ENCODE measurements around the gene IRAG1.

The IRAG1 gene

DNA sequence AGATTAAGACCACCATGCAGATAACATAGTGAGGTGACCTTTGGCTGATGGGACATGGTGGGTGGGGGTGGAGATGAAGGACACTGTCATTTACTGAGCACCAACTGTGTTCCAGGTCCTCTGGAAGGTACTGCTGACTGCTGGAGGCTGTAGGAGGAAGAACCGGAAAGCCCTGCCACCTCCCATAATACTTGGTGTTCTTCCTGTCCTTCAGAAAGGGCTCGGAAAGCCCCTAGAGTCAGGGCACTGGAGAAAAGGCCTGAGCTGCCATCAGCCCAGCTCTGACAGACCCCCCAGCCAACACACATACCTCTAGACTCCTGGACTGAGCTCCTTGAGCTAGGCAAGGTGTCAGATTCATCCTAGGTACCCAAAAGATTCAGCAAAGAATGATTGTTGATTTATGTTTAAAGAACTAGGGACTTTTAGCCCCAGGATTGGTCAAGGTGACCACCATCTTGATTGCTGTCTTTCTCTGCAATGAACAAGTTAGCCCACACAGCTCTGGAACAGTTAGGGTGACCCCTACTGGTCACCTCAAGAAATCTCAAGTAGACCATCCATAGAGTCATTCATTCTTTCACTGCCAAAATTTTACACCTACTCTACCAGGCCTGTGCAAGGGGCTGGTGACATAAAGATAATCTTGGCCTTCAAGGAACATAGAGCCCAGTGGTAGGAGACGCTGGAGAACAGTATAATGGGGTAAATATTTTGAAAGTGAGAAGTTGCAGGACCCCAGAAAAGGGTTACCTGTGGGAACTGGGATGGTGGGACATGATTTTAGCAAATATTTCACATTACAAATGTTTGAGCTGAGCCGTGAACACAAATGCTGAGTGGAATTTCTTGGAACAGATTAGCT is 39.4 kb downstream of the IRAG1 start:
- Mint-ChIP-seq H3K27ac (peak overlapping the region; percentile 36), H3K27me3 (no peaks in the 10 kb centered on the region), H3K4me3 (no peak overlapping the region), H3K36me3 (no peaks in the 10 kb centered on the region), H3K9me3 (no peaks in the 10 kb centered on the region), H3K4me1 (peaks cover 48% of the 10 kb centered on the region)
- peak; percentile 28 to 40 for DNase-seq (ENCODE audit: low spot score in 2 of 2)
- peak; percentile 73 for ATAC-seq (ENCODE audit: low read depth)

DNA sequence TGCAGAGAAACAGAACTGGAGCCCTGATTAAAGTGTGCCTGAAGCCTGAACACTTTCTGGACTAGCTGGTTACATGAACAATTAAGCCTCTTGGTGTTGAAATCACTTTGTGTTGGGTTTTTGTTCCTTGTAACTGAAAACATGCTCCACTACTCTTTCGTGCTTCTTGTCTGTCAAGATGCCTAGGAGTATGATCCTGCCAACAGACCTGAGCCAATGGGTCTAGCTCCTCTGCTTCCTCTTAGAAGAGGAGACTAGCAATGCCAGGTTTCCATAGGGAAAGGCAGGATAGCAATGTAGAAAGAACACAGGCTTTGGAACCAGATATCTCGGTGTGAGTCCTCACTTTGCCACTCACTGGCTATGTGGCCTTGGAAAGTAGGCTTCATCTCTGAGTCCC is 40.3 kb downstream of the IRAG1 start:
- H3K27me3 Mint-ChIP-seq: no peaks in the 10 kb centered on the region
- H3K27ac Mint-ChIP-seq: no peak overlapping the region
- no peak overlapping the region for H3K4me3 Mint-ChIP-seq
- no peaks in the 10 kb centered on the region for H3K9me3 Mint-ChIP-seq
- DNase-seq (ENCODE audit: low spot score in 2 of 2) (no peak), ATAC-seq (ENCODE audit: low read depth) (no peak)
- no peaks in the 10 kb centered on the region for H3K36me3 Mint-ChIP-seq
- H3K4me1 Mint-ChIP-seq: peaks cover 47% of the 10 kb centered on the region

DNA sequence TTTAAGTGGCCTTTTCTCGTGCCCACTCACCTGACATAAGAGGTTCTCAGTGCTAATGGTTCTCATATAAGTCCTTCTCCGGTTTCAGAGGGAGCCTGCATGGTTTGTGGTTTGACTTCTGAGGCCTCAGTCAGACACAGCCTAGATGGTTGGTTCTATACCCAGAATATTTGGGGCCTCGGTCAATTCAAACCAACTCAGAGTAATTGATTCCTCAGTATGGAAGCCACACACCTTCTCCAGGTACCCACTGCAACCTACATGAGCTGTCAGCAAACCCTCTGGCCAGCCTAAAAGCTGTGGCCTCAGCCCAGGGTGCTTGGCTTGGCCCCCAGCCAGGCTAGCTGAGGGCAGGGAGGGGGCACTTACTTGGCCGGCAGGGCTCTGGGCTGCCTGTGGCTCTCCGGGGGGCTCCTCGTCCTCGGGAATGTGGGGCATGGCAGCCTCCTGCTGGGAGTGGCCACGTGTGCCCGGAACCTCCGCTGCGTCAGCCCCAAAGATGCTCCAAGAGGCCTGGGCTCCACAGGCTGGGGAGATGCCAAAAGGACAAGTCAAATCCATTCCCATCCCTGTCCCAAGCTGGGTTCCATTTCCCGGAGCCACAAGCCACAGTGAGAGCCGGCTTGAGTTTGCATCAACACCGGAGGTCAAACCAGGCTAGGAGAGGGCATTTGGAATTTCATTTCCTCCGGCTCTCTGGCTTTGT is 41.7 kb downstream of the IRAG1 start:
- Mint-ChIP-seq H3K4me1 (peaks cover 50% of the 10 kb centered on the region), H3K27ac (no peak overlapping the region), H3K36me3 (no peaks in the 10 kb centered on the region), H3K4me3 (no peak overlapping the region), H3K9me3 (no peaks in the 10 kb centered on the region), H3K27me3 (no peaks in the 10 kb centered on the region)
- DNase-seq (ENCODE audit: low spot score in 2 of 2): no peak
- no peak for ATAC-seq (ENCODE audit: low read depth)

DNA sequence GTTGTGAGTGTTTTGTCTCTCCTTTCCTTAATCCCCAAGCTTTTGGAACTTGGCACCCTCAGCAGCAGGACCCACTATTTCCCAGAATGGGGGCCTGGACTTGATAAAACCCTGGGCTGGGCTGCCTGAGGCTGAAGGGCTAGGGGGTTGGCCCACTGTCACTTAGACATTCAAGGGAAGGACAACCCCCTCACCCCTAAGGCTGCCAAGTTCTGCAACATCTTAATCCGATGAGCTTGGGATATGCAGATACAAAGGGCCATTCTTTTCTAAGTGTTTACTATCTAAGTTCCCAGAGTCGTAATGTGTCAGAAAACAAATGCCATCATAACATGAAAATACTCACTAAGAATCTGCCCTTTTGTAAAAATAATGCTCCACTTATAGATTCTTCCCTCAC is 42.9 kb downstream of the IRAG1 start:
- H3K4me3 Mint-ChIP-seq: no peak overlapping the region
- no peak overlapping the region for H3K27ac Mint-ChIP-seq
- DNase-seq (ENCODE audit: low spot score in 2 of 2) (no peak), ATAC-seq (ENCODE audit: low read depth) (no peak)
- no peaks in the 10 kb centered on the region for H3K27me3 Mint-ChIP-seq
- H3K4me1 Mint-ChIP-seq: peaks cover 56% of the 10 kb centered on the region
- H3K9me3 Mint-ChIP-seq: no peaks in the 10 kb centered on the region
- H3K36me3 Mint-ChIP-seq: peaks cover 3% of the 10 kb centered on the region

DNA sequence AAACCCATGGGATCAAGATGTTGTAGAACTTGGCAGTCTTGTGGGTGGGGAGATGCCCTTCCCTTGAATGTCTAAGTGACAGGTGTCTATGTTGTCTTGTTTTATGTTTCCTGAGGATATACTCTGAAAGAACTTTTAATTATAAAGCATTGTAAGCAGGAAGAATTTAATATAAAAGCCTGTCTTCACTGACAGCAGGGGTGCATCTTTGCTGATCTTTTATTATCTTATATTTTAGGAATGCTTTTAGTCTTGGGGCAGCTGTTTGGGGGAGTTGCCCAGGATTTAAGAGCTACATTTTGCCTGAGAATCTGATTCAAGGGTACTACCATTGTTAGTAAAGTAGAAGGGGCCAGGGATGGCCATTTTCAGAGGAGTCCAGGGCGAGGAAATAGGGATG is 43.4 kb downstream of the IRAG1 start:
- ATAC-seq (ENCODE audit: low read depth): no peak
- peaks cover 54% of the 10 kb centered on the region for H3K4me1 Mint-ChIP-seq
- no peaks in the 10 kb centered on the region for H3K27me3 Mint-ChIP-seq
- H3K9me3 Mint-ChIP-seq: no peaks in the 10 kb centered on the region
- no peak overlapping the region for H3K4me3 Mint-ChIP-seq
- DNase-seq (ENCODE audit: low spot score in 2 of 2): no peak
- peaks cover 3% of the 10 kb centered on the region for H3K36me3 Mint-ChIP-seq
- no peak overlapping the region for H3K27ac Mint-ChIP-seq

DNA sequence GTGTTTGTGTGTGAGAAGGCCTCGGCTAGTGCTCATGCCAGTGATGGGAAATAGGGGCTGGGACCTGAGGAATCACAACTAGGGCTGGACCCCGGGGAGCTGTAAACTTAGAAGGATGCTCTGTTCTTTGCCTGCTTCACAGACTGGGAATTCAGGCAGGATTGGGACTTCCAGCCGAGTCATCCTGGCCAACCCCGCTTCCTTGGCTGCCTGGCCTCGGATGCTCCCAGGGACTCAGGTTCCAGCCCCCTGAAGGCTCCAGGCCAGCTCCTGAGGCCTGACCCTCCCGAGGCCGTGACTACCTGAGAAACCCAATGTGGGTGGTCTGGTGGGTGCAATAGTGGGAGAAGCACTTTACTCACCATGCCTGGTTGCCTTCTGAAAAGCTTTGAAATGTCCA is 44.7 kb downstream of the IRAG1 start:
- Mint-ChIP-seq H3K4me1 (peaks cover 49% of the 10 kb centered on the region), H3K27me3 (no peaks in the 10 kb centered on the region), H3K4me3 (no peak overlapping the region), H3K36me3 (peaks cover 3% of the 10 kb centered on the region), H3K27ac (no peak overlapping the region), H3K9me3 (no peaks in the 10 kb centered on the region)
- no peak for ATAC-seq (ENCODE audit: low read depth)
- DNase-seq (ENCODE audit: low spot score in 2 of 2): no peak

DNA sequence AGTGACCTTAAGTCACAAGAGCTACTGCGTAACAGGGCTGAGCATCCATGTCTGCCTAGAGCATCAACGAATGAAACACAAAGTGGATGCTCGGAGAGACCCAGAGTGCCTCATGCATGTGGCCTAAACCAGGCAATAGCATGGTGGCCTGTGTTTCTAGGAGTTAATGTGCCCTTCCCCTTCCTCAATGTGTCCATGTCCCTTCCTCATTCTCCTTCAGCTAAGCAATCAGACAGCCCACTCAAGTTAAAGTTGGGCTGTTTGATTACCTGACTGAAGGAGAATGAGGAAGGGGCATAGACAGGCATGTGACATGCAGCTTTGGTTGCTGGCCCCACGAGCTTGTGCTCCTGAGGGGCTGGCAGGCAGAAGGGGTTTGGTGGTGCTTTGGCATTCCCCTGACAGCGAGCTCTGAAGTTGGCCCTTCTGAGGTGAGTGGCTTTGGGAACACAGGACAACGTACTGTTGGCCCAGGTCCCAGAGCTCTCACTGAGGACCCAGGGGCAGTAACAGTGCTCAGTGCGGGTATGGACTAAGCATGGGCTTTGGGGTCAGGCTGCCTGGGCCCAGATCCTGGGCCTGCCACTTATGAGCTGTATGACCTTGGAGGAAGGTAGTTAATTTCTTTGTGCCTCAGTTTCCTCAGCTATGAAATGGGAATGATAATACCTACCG is 46.7 kb downstream of the IRAG1 start:
- ATAC-seq (ENCODE audit: low read depth) (no peak), DNase-seq (ENCODE audit: low spot score in 2 of 2) (no peak)
- Mint-ChIP-seq H3K4me3 (no peak overlapping the region), H3K27me3 (no peaks in the 10 kb centered on the region), H3K9me3 (peaks cover 2% of the 10 kb centered on the region), H3K27ac (peak overlapping the region; percentile 3), H3K36me3 (peaks cover 5% of the 10 kb centered on the region), H3K4me1 (peaks cover 54% of the 10 kb centered on the region)

DNA sequence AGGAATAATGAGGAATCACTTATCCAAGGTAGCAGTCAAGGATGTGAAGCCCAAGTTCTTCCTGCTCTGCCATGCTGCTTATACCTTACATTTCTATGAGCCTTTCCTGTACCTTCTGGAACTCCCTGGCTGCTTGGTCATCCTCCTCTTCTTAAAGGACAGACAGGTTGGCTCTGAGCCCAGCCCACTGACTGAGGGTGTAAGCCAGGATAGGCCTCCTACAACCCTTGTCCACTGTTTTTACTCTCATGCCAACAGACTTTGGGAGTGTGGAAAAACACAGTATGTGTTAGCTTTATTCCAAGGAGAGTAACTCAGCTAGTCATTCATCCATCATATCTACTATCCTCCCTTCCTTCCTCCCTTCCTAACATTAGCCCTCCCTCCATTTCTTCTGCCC is 47.5 kb downstream of the IRAG1 start:
- peaks cover 58% of the 10 kb centered on the region for H3K4me1 Mint-ChIP-seq
- peaks cover 2% of the 10 kb centered on the region for H3K9me3 Mint-ChIP-seq
- no peak for DNase-seq (ENCODE audit: low spot score in 2 of 2)
- H3K27me3 Mint-ChIP-seq: no peaks in the 10 kb centered on the region
- no peak for ATAC-seq (ENCODE audit: low read depth)
- peaks cover 5% of the 10 kb centered on the region for H3K36me3 Mint-ChIP-seq
- peak overlapping the region; percentile 3 for H3K27ac Mint-ChIP-seq
- H3K4me3 Mint-ChIP-seq: no peak overlapping the region

DNA sequence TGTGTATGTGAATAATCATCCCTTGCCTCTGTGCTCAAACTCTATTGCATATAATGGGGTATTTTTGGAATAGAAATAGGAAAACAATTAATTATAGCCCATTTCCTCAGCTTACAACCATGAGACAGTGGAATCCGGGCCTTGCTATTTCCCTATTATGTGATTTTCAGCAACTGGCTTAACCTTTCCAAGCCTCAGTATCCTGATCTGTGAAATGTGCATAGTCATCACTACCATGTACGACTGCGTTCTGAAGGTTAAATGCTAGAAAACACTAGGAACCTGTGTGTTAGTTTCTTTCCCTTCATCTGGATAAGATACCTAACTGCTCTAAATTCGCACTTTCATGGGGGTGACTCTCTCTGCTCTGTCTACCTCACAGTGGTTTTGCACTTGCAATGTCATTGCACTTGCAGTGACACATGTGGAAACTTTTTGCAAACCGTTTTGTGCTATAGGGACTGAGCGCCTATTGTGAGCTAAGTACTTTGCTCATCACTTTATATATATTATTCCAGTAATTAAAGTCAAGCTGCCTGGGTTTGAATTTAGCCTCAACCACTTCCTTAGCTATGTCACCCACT is 48.3 kb downstream of the IRAG1 start:
- Mint-ChIP-seq H3K4me1 (peaks cover 60% of the 10 kb centered on the region), H3K9me3 (peaks cover 2% of the 10 kb centered on the region), H3K36me3 (peaks cover 5% of the 10 kb centered on the region), H3K27me3 (no peaks in the 10 kb centered on the region), H3K4me3 (no peak overlapping the region), H3K27ac (no peak overlapping the region)
- DNase-seq (ENCODE audit: low spot score in 2 of 2) (no peak), ATAC-seq (ENCODE audit: low read depth) (no peak)
